Breast epithelium (tissue), 3 donors: ENCODE results near the gene FOXE1.

Experiments used
- POLR2A ChIP-seq: fragments of 450-650 bp; IDR thresholded peaks from one replicate; pipeline ENCODE4 v1.6.1; 2016; ENCODE audit warnings: antibody characterized with exemption, mild to moderate bottlenecking, moderate library complexity
- POLR2AphosphoS5 ChIP-seq, 3 donors: sonication (generic); formaldehyde crosslinking; IDR thresholded peaks; one replicate each; pipeline ENCODE4 v1.6.1; 2017; ENCODE audit warnings: antibody characterized with exemption in 3 of 3

DNA sequence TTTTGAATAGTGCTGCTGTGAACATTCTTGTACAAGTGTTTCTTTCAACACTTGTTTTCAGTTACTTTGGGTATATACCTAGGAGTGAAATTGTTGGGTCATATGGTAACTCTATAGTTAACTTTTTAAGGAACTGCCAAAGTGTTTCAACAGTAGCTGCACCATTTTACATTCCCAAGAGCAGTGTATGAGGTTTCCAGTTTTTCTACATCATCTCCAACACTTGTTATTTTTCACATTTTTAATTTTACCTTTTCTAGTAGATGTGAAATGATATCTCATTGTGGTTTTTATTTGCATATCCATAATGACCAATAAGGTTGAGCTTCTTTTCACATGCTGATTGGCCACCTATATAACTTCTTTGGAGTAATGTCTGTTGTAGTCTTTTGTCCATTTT, 40.0 kb upstream of the FOXE1 start:
- no peak for TF ChIP-seq POLR2AphosphoS5 (IDR thresholded peaks at IDR 0.05)
- no peak for TF ChIP-seq POLR2A
